Measurements from ENCODE around the gene TENT5C. TPM values are rescaled to one million over a fixed set of nuclear protein-coding genes. Genes with fewer than 3 reads are reported as not detected.

TENT5C gene
- polyA plus RNA-seq, 1 donor (not counting 4 experiments of a cell fraction or from before 2014, with no cell fraction given): 0.13 TPM

GRCh38 chr1:117642963-117643362 lies 37.1 kb downstream of the TENT5C start:
- Histone ChIP-seq H3K9ac (ENCODE audit: control insufficient read depth, extremely low read depth, insufficient read depth, low read length) (no peak overlapping the region), H3K9me1 (ENCODE audit: control insufficient read depth, extremely low read depth, insufficient read depth, low read length) (no peaks in the 10 kb centered on the region), H3K27ac (ENCODE audit: control insufficient read depth, insufficient read depth, low read length) (no peak overlapping the region), H3K9me3 (ENCODE audit: control insufficient read depth, low read depth, low read length) (no peaks in the 10 kb centered on the region), H2AFZ (ENCODE audit: control insufficient read depth, low read length) (no peak overlapping the region), H3K4me2 (ENCODE audit: control insufficient read depth, extremely low read depth, insufficient read depth, low read depth, low read length) (no peak overlapping the region), H3K4me1 (ENCODE audit: control insufficient read depth, extremely low read depth, insufficient read depth, low read length) (no peaks in the 10 kb centered on the region), H3K27me3 (ENCODE audit: control insufficient read depth, extremely low read depth, insufficient read depth, low read length) (no peaks in the 10 kb centered on the region), H3K36me3 (ENCODE audit: control insufficient read depth in 2 of 2, extremely low read depth in 1 of 2, insufficient read depth in 2 of 2, low read length in 2 of 2) (no peaks in the 10 kb centered on the region), H3K4me3 (ENCODE audit: control insufficient read depth in 2 of 3, extremely low read depth in 1 of 3, insufficient read depth in 2 of 3, low read depth in 1 of 3, low read length in 3 of 3) (no peak overlapping the region), H3K79me2 (ENCODE audit: control insufficient read depth, insufficient read depth, low read length) (no peaks in the 10 kb centered on the region), H4K20me1 (ENCODE audit: control insufficient read depth, extremely low read depth, insufficient read depth, low read length) (no peaks in the 10 kb centered on the region)
- DNase-seq (ENCODE audit: low read depth, low spot score) (no peak), FAIRE-seq (no peak)
- TF ChIP-seq EZH2 (IDR thresholded peaks at IDR 0.05; ENCODE audit: low read length) (no peak), CTCF (optimal IDR thresholded peaks at IDR 0.05 in 1 of 3, IDR thresholded peaks at IDR 0.05 in 1 of 3, conservative IDR thresholded peaks at IDR 0.05 in 1 of 3; ENCODE audit: extremely low read depth in 1 of 3, insufficient read depth in 2 of 3, low read length in 3 of 3) (no peak)
- dilution Hi-C loops (cut with MboI; ENCODE audit: extremely low pct_ligation_motif_present, low sequenced_read_pairs): no loop called here

DNA sequence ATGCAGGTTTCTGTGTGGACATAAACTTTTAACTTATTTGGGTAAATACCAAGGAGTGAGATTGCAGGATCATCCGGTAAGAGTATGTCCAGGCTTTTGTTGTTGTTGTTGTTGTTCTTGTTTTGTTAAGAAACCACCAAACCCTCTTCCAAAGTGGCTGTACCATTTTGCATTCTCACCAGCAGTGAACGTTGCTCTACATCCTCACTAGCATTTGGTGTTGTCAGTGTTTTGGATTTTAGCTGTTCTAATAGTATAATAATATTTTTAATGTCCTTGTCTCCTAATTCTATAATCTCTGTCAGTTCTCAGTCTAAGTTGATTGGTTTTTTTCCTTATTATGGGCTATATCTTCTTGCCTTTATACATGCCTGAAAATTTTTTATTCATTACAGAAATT lies 37.8 kb downstream of the TENT5C start:
- no peak overlapping the region for H3K4me3 ChIP-seq (ENCODE audit: control insufficient read depth in 2 of 3, extremely low read depth in 1 of 3, insufficient read depth in 2 of 3, low read depth in 1 of 3, low read length in 3 of 3)
- no peaks in the 10 kb centered on the region for H3K36me3 ChIP-seq (ENCODE audit: control insufficient read depth in 2 of 2, extremely low read depth in 1 of 2, insufficient read depth in 2 of 2, low read length in 2 of 2)
- no peaks in the 10 kb centered on the region for H3K4me1 ChIP-seq (ENCODE audit: control insufficient read depth, extremely low read depth, insufficient read depth, low read length)
- no peak overlapping the region for H3K4me2 ChIP-seq (ENCODE audit: control insufficient read depth, extremely low read depth, insufficient read depth, low read depth, low read length)
- H3K9me3 ChIP-seq (ENCODE audit: control insufficient read depth, low read depth, low read length): no peaks in the 10 kb centered on the region
- H3K27me3 ChIP-seq (ENCODE audit: control insufficient read depth, extremely low read depth, insufficient read depth, low read length): no peaks in the 10 kb centered on the region
- H3K27ac ChIP-seq (ENCODE audit: control insufficient read depth, insufficient read depth, low read length): no peak overlapping the region
- no peak overlapping the region for H2AFZ ChIP-seq (ENCODE audit: control insufficient read depth, low read length)
- no peak for TF ChIP-seq EZH2 (IDR thresholded peaks at IDR 0.05; ENCODE audit: low read length)
- no peak for TF ChIP-seq CTCF (optimal IDR thresholded peaks at IDR 0.05 in 1 of 3, IDR thresholded peaks at IDR 0.05 in 1 of 3, conservative IDR thresholded peaks at IDR 0.05 in 1 of 3; ENCODE audit: extremely low read depth in 1 of 3, insufficient read depth in 2 of 3, low read length in 3 of 3)
- no peaks in the 10 kb centered on the region for H3K79me2 ChIP-seq (ENCODE audit: control insufficient read depth, insufficient read depth, low read length)
- no peak overlapping the region for H3K9ac ChIP-seq (ENCODE audit: control insufficient read depth, extremely low read depth, insufficient read depth, low read length)
- dilution Hi-C loops (cut with MboI; ENCODE audit: extremely low pct_ligation_motif_present, low sequenced_read_pairs): no loop called here
- FAIRE-seq: no peak
- H3K9me1 ChIP-seq (ENCODE audit: control insufficient read depth, extremely low read depth, insufficient read depth, low read length): no peaks in the 10 kb centered on the region
- DNase-seq (ENCODE audit: low read depth, low spot score): no peak
- H4K20me1 ChIP-seq (ENCODE audit: control insufficient read depth, extremely low read depth, insufficient read depth, low read length): no peaks in the 10 kb centered on the region
